B cell (primary cell): ENCODE results near the gene PLCB1. TPM values are rescaled to one million over a fixed set of nuclear protein-coding genes. Genes with fewer than 3 reads are reported as not detected.

Experiments
- ATAC-seq: fragments of 200-7000 bp; cut with Tn5 transposase; one replicate; pipeline ENCODE4 v1.10.0; 2021; ENCODE audit warnings: low read depth, mild to moderate bottlenecking, moderate number of reproducible peaks, moderate library complexity
- CTCF ChIA-PET: fragments of 350-600 bp; sonication (Branson Sonifier 250); formaldehyde crosslinking; loops from one replicate; lab custom pipeline; 2021; ENCODE audit warnings: antibody characterized with exemption, inconsistent platforms; lab: Charles Lee
- POLR2A ChIA-PET: fragments of 350-600 bp; sonication (Branson Sonifier 250); formaldehyde crosslinking; loops from one replicate; lab custom pipeline; 2021; ENCODE audit warnings: antibody characterized with exemption; lab: Charles Lee
- DNase-seq: peaks from one replicate; pipeline ENCODE4 v3.0.0; 2013
- H2AFZ ChIP-seq: 2 replicates; pipeline ENCODE4 v1.6.1; 2012; ENCODE audit warnings: mild to moderate bottlenecking, low read depth, low read length; ENCODE audit not compliant: insufficient read depth, poor library complexity, severe bottlenecking
- H3K27ac ChIP-seq, 2 donors: 1 replicate in 1 of 2; 2 replicates in 1 of 2; pipeline ENCODE4 v1.5.1; 2012 to 2013; ENCODE audit warnings: low read length in 2 of 2, mild to moderate bottlenecking in 2 of 2, moderate library complexity in 1 of 2
- H3K27me3 ChIP-seq, 4 experiments: fragments of 200-600 bp in 1 of 4; sonication (generic) in 1 of 4; replicated peaks in 1 of 4; 1 replicate in 2 of 4; 2 replicates in 2 of 4; pipeline versions ENCODE4 v1.6.1 to v1.7.0; 2013 to 2016; ENCODE audit warnings: low read length in 3 of 4, mild to moderate bottlenecking in 2 of 4, mixed read lengths in 1 of 4, moderate library complexity in 1 of 4; ENCODE audit not compliant: insufficient read depth in 4 of 4, control insufficient read depth in 3 of 4; ENCODE audit errors: control extremely low read depth in 1 of 4
- H3K36me3 ChIP-seq, 2 experiments: replicated peaks in 1 of 2; 1 replicate in 1 of 2; 2 replicates in 1 of 2; pipeline versions ENCODE4 v1.6.1 to v1.7.1; 2013; ENCODE audit warnings: low read length in 1 of 2; ENCODE audit not compliant: insufficient read depth in 2 of 2, control insufficient read depth in 1 of 2; ENCODE audit errors: control extremely low read depth in 1 of 2, extremely low read depth in 1 of 2
- H3K4me1 ChIP-seq, 2 donors: fragments of 200-600 bp in 1 of 2; sonication (generic) in 1 of 2; 1 replicate in 1 of 2; 2 replicates in 1 of 2; pipeline versions ENCODE4 v1.5.1 to v1.6.1; 2013 to 2017; ENCODE audit warnings: low read length in 2 of 2; ENCODE audit not compliant: control insufficient read depth in 2 of 2, insufficient read depth in 2 of 2
- H3K4me2 ChIP-seq: replicated peaks from 2 replicates; pipeline ENCODE3; 2012; ENCODE audit warnings: mild to moderate bottlenecking, low read depth, low read length; ENCODE audit not compliant: poor library complexity, severe bottlenecking
- H3K4me3 ChIP-seq, 5 experiments: fragments of 200-600 bp in 1 of 5; sonication (generic) in 1 of 5; 1 replicate in 3 of 5; 2 replicates in 2 of 5; pipeline versions ENCODE4 v1.5.1 to v1.7.0; 2011 to 2016; ENCODE audit warnings: low read length in 4 of 5, mild to moderate bottlenecking in 4 of 5, low read depth in 2 of 5, control low read depth in 1 of 5, moderate library complexity in 1 of 5; ENCODE audit not compliant: insufficient read depth in 1 of 5; ENCODE audit errors: control extremely low read depth in 1 of 5, extremely low read depth in 1 of 5
- H3K79me2 ChIP-seq: fragments of 200-600 bp; sonication (generic); one replicate; pipeline ENCODE4 v1.6.0; 2016; ENCODE audit warnings: low read length; ENCODE audit not compliant: control insufficient read depth, insufficient read depth
- H3K9ac ChIP-seq: fragments of 200-600 bp; sonication (generic); 2 replicates; pipeline ENCODE4 v1.6.1; 2017; ENCODE audit warnings: mild to moderate bottlenecking, low read length, moderate library complexity
- H3K9me3 ChIP-seq, 3 donors: one replicate each; pipeline versions ENCODE4 v1.6.1 to v1.7.1; 2013; ENCODE audit warnings: low read length in 2 of 3; ENCODE audit not compliant: control insufficient read depth in 2 of 3, insufficient read depth in 1 of 3; ENCODE audit errors: control extremely low read depth in 1 of 3
- H4K20me1 ChIP-seq: 2 replicates; pipeline ENCODE4 v1.6.0; 2012; ENCODE audit warnings: mild to moderate bottlenecking, low read length; ENCODE audit not compliant: insufficient read depth, control insufficient read depth, poor library complexity, severe bottlenecking
- H3K27ac Mint-ChIP-seq: one replicate; pipeline ENCODE4 v1.8.0; 2021; ENCODE audit warnings: mixed read lengths
- H3K27me3 Mint-ChIP-seq: one replicate; pipeline ENCODE4 v1.8.0; 2021; ENCODE audit warnings: mixed read lengths
- H3K4me1 Mint-ChIP-seq: one replicate; pipeline ENCODE4 v1.8.0; 2021; ENCODE audit warnings: mixed read lengths
- H3K4me3 Mint-ChIP-seq: one replicate; pipeline ENCODE4 v1.8.0; 2021; ENCODE audit warnings: mixed read lengths
- H3K9me3 Mint-ChIP-seq: one replicate; pipeline ENCODE4 v1.8.0; 2022; ENCODE audit warnings: mixed read lengths; ENCODE audit not compliant: insufficient read depth
- EZH2 ChIP-seq: IDR thresholded peaks from 2 replicates; pipeline ENCODE4 v1.6.1; 2012; ENCODE audit warnings: borderline replicate concordance, low read depth, mild to moderate bottlenecking, moderate library complexity, low read length; ENCODE audit not compliant: insufficient read depth, poor library complexity, severe bottlenecking
- WGBS: methylation state at CpG from one replicate; pipeline ENCODE4 v1.1.5; 2013; ENCODE audit warnings: missing lambda C conversion rate; ENCODE audit not compliant: insufficient coverage; 5-methylcytosine and 5-hydroxymethylcytosine counted together
- intact Hi-C: fragments of 100-400 bp; cut with micrococcal nuclease; formaldehyde crosslinking; loops from one replicate; pipeline ENCODE4 v1.10.0; 2022
- polyA plus RNA-seq: library from polyadenylated mRNA; depleted of rRNA; stranded (reverse); fragments of >200 nt; gene quantifications from 2 replicates; pipeline ENCODE4 v1.2.3, GENCODE V29; 2012
- total RNA-seq, 2 donors: library from RNA; stranded (reverse); fragments of 120-200 nt in 1 of 2; gene quantifications; 1 replicate in 1 of 2; 2 replicates in 1 of 2; pipeline versions ENCODE4 v1.2.3 to v1.2.4, GENCODE V29; 2013 to 2022
- TF ChIP-seq, protein P1 (sequence below): fragments of 200-600 bp; IDR thresholded peaks from one replicate; pipeline ENCODE4 v1.8.0; 2022; ENCODE audit warnings: antibody characterized with exemption, mild to moderate bottlenecking

The PLCB1 gene
- total and polyA plus RNA-seq, 2 donors (not counting 1 experiment from before 2014, with no cell fraction given), result 0.18 to 0.47 TPM

DNA sequence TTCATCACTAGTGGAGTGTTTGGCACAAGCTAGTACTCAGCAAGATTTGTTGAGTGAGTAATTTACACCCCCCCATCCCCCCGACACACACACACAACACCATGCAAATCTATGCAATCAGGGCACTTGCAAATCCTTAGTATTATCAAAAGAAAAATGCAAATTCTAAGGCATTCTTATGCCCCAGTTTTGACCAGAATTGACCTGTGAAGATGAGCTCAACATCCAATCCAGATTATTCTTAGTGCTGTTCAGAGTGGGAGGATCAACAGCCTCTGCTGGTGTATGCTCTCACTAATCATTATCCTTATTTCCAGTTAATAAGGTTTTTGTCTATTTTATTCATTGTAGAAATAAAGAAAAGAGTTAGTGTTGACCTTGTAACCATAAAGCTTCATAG lies 185.4 kb downstream of the PLCB1 start:
- CTCF ChIA-PET, result no interaction called here
- Histone ChIP-seq H3K9ac (no peak overlapping the region), H3K4me1 (no peaks in the 10 kb centered on the region), H3K9me3 (no peaks in the 10 kb centered on the region), H4K20me1 (no peaks in the 10 kb centered on the region), H2AFZ (no peak overlapping the region), H3K27ac (no peak overlapping the region), H3K4me3 (no peak overlapping the region), H3K79me2 (no peaks in the 10 kb centered on the region), H3K36me3 (no peaks in the 10 kb centered on the region), H3K27me3 (no peaks in the 10 kb centered on the region), H3K4me2 (no peak overlapping the region)
- intact Hi-C loops, result no loop called here
- TF ChIP-seq, protein P1, sequence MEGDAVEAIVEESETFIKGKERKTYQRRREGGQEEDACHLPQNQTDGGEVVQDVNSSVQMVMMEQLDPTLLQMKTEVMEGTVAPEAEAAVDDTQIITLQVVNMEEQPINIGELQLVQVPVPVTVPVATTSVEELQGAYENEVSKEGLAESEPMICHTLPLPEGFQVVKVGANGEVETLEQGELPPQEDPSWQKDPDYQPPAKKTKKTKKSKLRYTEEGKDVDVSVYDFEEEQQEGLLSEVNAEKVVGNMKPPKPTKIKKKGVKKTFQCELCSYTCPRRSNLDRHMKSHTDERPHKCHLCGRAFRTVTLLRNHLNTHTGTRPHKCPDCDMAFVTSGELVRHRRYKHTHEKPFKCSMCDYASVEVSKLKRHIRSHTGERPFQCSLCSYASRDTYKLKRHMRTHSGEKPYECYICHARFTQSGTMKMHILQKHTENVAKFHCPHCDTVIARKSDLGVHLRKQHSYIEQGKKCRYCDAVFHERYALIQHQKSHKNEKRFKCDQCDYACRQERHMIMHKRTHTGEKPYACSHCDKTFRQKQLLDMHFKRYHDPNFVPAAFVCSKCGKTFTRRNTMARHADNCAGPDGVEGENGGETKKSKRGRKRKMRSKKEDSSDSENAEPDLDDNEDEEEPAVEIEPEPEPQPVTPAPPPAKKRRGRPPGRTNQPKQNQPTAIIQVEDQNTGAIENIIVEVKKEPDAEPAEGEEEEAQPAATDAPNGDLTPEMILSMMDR, result no peak
- TF ChIP-seq EZH2, result no peak
- POLR2A ChIA-PET, result interaction anchor here (0.6 kb wide), 1 partner anchor 19 kb away, joined by 5 read pairs; no protein-coding TSS in a partner anchor
- Mint-ChIP-seq H3K4me3 (no peak overlapping the region), H3K27ac (no peak overlapping the region), H3K4me1 (no peaks in the 10 kb centered on the region), H3K27me3 (peaks cover 6% of the 10 kb centered on the region), H3K9me3 (no peaks in the 10 kb centered on the region)
- DNase-seq, result no peak
- ATAC-seq, result no peak
- WGBS, result no CpG with 5 or more reads among the region's 1 CpG

DNA sequence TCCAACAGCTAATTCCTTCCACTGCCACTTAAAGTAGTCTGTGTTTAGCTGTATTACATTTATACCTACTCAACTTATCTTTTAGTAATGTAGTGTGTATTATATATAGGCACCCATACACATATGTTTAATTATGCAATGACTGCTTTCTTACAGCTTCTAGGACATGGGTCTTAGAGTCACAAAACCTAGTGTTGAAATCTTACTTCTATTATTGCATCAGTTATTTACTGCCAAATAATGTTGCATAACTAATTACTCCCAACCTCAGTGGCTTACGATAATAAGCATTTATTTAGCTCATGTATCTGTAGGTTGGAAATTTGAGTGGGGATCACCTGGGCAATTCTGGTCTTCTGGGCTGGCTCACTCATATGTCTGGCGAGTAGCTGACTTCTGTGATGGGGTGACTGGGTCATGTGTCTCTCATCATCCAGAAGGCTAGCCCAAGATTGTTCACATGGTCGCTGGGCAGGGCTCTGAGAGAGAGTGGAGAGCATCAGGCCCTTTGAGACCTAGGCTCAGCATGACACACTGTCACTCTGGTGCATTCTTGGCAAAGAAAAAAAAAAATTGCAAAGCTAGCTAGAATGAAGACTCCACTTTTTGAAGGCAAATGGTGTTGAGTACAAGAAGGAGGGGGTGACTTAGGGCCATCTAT lies 187.0 kb downstream of the PLCB1 start:
- POLR2A ChIA-PET, result no interaction called here

More for the DNA sequence above, 187.0 kb downstream of the PLCB1 start:
- H3K27ac ChIP-seq, result no peak overlapping the region
- Mint-ChIP-seq H3K27me3 (peaks cover 6% of the 10 kb centered on the region), H3K4me3 (no peak overlapping the region), H3K27ac (no peak overlapping the region), H3K9me3 (no peaks in the 10 kb centered on the region), H3K4me1 (no peaks in the 10 kb centered on the region)
- ATAC-seq (no peak), DNase-seq (no peak)
- CTCF ChIA-PET, result no interaction called here
- TF ChIP-seq, protein P1, result no peak
- TF ChIP-seq EZH2, result no peak
- H3K36me3 ChIP-seq, result no peaks in the 10 kb centered on the region
- no peak overlapping the region for H3K9ac ChIP-seq
- no peaks in the 10 kb centered on the region for H4K20me1 ChIP-seq
- no peaks in the 10 kb centered on the region for H3K27me3 ChIP-seq
- no peaks in the 10 kb centered on the region for H3K4me1 ChIP-seq
- no peak overlapping the region for H2AFZ ChIP-seq
- no peak overlapping the region for H3K4me3 ChIP-seq
- 80% methylated on average over 2 of the region's 3 CpGs for WGBS
- H3K9me3 ChIP-seq, result no peaks in the 10 kb centered on the region
- intact Hi-C loops, result no loop called here
- no peak overlapping the region for H3K4me2 ChIP-seq
- H3K79me2 ChIP-seq, result no peaks in the 10 kb centered on the region
